K562 (cell line): ENCODE results near the gene LAMTOR4. TPM values are rescaled to one million over a fixed set of nuclear protein-coding genes. Genes with fewer than 3 reads are reported as not detected.

Experiments used
- ARID1B ChIP-seq: fragments of 450-650 bp; IDR thresholded peaks from 2 replicates; pipeline ENCODE4 v1.6.1; 2016; ENCODE audit warnings: antibody characterized with exemption, mild to moderate bottlenecking, inconsistent platforms
- ARID3A ChIP-seq: IDR thresholded peaks from 2 replicates; pipeline ENCODE4 v1.6.1; 2012; ENCODE audit warnings: low read depth, low read length, improper control_type of control experiment, borderline replicate concordance
- ASH1L ChIP-seq: fragments of 450-650 bp; IDR thresholded peaks from 2 replicates; pipeline ENCODE4 v1.6.1; 2018; ENCODE audit warnings: borderline replicate concordance, mild to moderate bottlenecking, low read depth; ENCODE audit not compliant: partially characterized antibody
- C11orf30 ChIP-seq: fragments of 450-650 bp; IDR thresholded peaks from 2 replicates; pipeline ENCODE4 v1.6.1; 2016; ENCODE audit warnings: low read depth, mild to moderate bottlenecking
- CEBPB ChIP-seq: fragments of 450-650 bp; IDR thresholded peaks from 2 replicates; pipeline ENCODE4 v1.6.1; 2016; ENCODE audit warnings: missing genetic modification characterization, missing compliant biosample characterization
- FOXK2 ChIP-seq, 2 experiments: fragments of 450-650 bp; IDR thresholded peaks in 1 of 2; conservative IDR thresholded peaks in 1 of 2; 2 replicates each; pipeline ENCODE4 v1.6.1; 2016; ENCODE audit warnings: low read depth in 2 of 2, mild to moderate bottlenecking in 1 of 2
- JUND ChIP-seq, 2 experiments: IDR thresholded peaks; 2 replicates in 1 of 2; 3 replicates in 1 of 2; pipeline ENCODE4 v1.6.1; 2011; ENCODE audit warnings: borderline replicate concordance in 2 of 2, low read depth in 2 of 2, low read length in 2 of 2, improper control_type of control experiment in 1 of 2, missing biosample characterization in 1 of 2, missing genetic modification characterization in 1 of 2, missing genetic modification reagents in 1 of 2
- NFRKB ChIP-seq: fragments of 450-650 bp; IDR thresholded peaks from 2 replicates; pipeline ENCODE4 v1.6.1; 2016; ENCODE audit warnings: low read depth
- PPARD ChIP-seq: fragments of 250-450 bp; sonication (Bioruptor Pico); IDR thresholded peaks from 2 replicates; pipeline ENCODE4 v1.8.0; 2022; ENCODE audit warnings: inconsistent platforms, mild to moderate bottlenecking, moderate library complexity
- SIN3A ChIP-seq, 2 experiments: fragments of 150-350 bp in 1 of 2; IDR thresholded peaks; 2 replicates each; pipeline ENCODE4 v1.6.1; 2011 to 2016; ENCODE audit warnings: borderline replicate concordance in 2 of 2, low read depth in 2 of 2, low read length in 2 of 2, mild to moderate bottlenecking in 2 of 2, moderate library complexity in 2 of 2; ENCODE audit not compliant: control insufficient read depth in 1 of 2
- SMAD4 ChIP-seq: fragments of 250-450 bp; sonication (Bioruptor Pico); conservative IDR thresholded peaks from 2 replicates; pipeline ENCODE4 v1.8.0; 2021; ENCODE audit warnings: inconsistent platforms, mild to moderate bottlenecking, moderate library complexity
- SMARCA5 ChIP-seq: fragments of 450-650 bp; IDR thresholded peaks from 2 replicates; pipeline ENCODE4 v1.6.1; 2016
- SUPT5H ChIP-seq: fragments of 450-650 bp; IDR thresholded peaks from 2 replicates; pipeline ENCODE4 v1.6.1; 2016
- TEAD4 ChIP-seq, 2 experiments: sonication (generic) in 1 of 2; formaldehyde crosslinking in 1 of 2; IDR thresholded peaks; 2 replicates each; pipeline versions ENCODE4 v1.6.1 to v1.8.0; 2012 to 2022; ENCODE audit warnings: borderline replicate concordance in 1 of 2, inconsistent platforms in 1 of 2, low read length in 1 of 2, mild to moderate bottlenecking in 1 of 2, missing genetic modification reagents in 1 of 2
- ZBTB12 ChIP-seq: fragments of 250-450 bp; sonication (Bioruptor Pico); IDR thresholded peaks from 2 replicates; pipeline ENCODE4 v1.4.0; 2020
- ZFP1 ChIP-seq: fragments of 450-650 bp; formaldehyde crosslinking; IDR thresholded peaks from 2 replicates; pipeline ENCODE4 v1.4.0; 2020; ENCODE audit warnings: mild to moderate bottlenecking, mixed read lengths
- ZNF143 ChIP-seq: sonication (generic); formaldehyde crosslinking; IDR thresholded peaks from 2 replicates; pipeline ENCODE4 v1.9.0; 2022; ENCODE audit warnings: mild to moderate bottlenecking, missing genetic modification reagents
- ZNF347 ChIP-seq: fragments of 450-650 bp; formaldehyde crosslinking; IDR thresholded peaks from 2 replicates; pipeline ENCODE4 v1.4.0; 2020; ENCODE audit warnings: low read depth, mild to moderate bottlenecking, moderate library complexity
- ZNF354B ChIP-seq: fragments of 250-450 bp; sonication (Bioruptor Pico); IDR thresholded peaks from 2 replicates; pipeline ENCODE4 v1.4.0; 2020
- ZNF445 ChIP-seq: fragments of 250-450 bp; sonication (Bioruptor Pico); IDR thresholded peaks from 2 replicates; pipeline ENCODE4 v1.4.0; 2020; ENCODE audit warnings: low read depth, mild to moderate bottlenecking, moderate library complexity
- ZNF512 ChIP-seq: IDR thresholded peaks from 2 replicates; pipeline ENCODE4 v1.6.1; 2016; ENCODE audit warnings: missing genetic modification characterization, missing compliant biosample characterization
- polyA plus RNA-seq, 8 experiments: library from polyadenylated mRNA; depleted of rRNA in 4 of 8; stranded (reverse) in 5 of 8; unstranded in 3 of 8; fragments of >200 nt; fragmentation: Nextera tagmentation in 2 of 8; fragmentation: Illumina TruSeq in 1 of 8; extraction: Ambion mirVana in 2 of 8; extraction: Trizol in 1 of 8; gene quantifications; 2 replicates each; pipeline versions ENCODE4 v1.2.1 to v1.2.3, GENCODE V29; 2011 to 2014; ENCODE audit warnings: inconsistent platforms in 1 of 8, missing spikeins in 1 of 8
- total RNA-seq, 7 experiments: library from RNA; depleted of rRNA in 6 of 7; stranded (reverse); fragments of >200 nt in 6 of 7; fragmentation: Illumina TruSeq in 2 of 7; extraction: Trizol in 2 of 7; gene quantifications; 2 replicates each; pipeline versions ENCODE4 v1.2.1 to v1.2.3, GENCODE V29; 2011 to 2021; ENCODE audit warnings: low replicate concordance in 1 of 7

Gene LAMTOR4
- total and polyA plus RNA-seq, 9 of the 15 experiments (the other 6 are each of a cell fraction or from before 2014, with no cell fraction given) = 79.6 to 314 (median 195) TPM

GRCh38 chr7:100190048-100190711, 41.5 kb downstream of the LAMTOR4 start (continued):
- TF ChIP-seq JUND (IDR thresholded peaks at IDR 0.05; ENCODE audit: borderline replicate concordance, low read depth, low read length) (peak; percentile 68; the same call in 1 of the 2 replicates), JUND (tag; IDR thresholded peaks at IDR 0.05; ENCODE audit: borderline replicate concordance, low read depth, low read length) (peak; percentile 44; the same call in 1 of the 3 replicates), ZNF445 (CRISPR knock-in tag) (0 out of 2 replicates have a peak, but pooled peaks have one; percentile 48), ZNF347 (CRISPR knock-in tag) (no peak), PPARD (no peak), TEAD4 (IDR thresholded peaks at IDR 0.05; ENCODE audit: low read length) (0 out of 2 replicates have a peak, but pooled peaks have one; percentile 15), TEAD4 (CRISPR knock-in tag; IDR thresholded peaks at IDR 0.05; ENCODE audit: borderline replicate concordance) (no peak), SMARCA5 (0 out of 2 replicates have a peak, but pooled peaks have one; percentile 62), ARID1B (peak; percentile 26), SIN3A (IDR thresholded peaks at IDR 0.05; ENCODE audit: borderline replicate concordance in 2 of 2, control insufficient read depth in 1 of 2, low read depth in 2 of 2, low read length in 2 of 2) (no peak), CEBPB (tag) (peak; percentile 83), ZFP1 (0 out of 2 replicates have a peak, but pooled peaks have one; percentile 13), ARID3A (peak; percentile 71; the same call in 1 of the 2 replicates), ZNF143 (CRISPR knock-in tag) (no peak), ZNF354B (0 out of 2 replicates have a peak, but pooled peaks have one; percentile 15), SMAD4 (CRISPR knock-in tag) (0 out of 2 replicates have a peak, but pooled peaks have one; percentile 26), ZBTB12 (no peak), ZNF512 (tag) (peak; percentile 79), C11orf30 (peak; percentile 76; the same call in 1 of the 2 replicates), NFRKB (peak; percentile 65; the same call in 1 of the 2 replicates), SUPT5H (no peak), ASH1L (peak; percentile 37), FOXK2 (conservative IDR thresholded peaks at IDR 0.05 in 1 of 2, IDR thresholded peaks at IDR 0.05 in 1 of 2; ENCODE audit: low read depth in 2 of 2) (peak; percentile 7 to 62; a peak in 2 of 4 replicates)
